GM19372 (cell line): ENCODE measurements around the gene DSTYK.
A peak's percentile ranks its signal among the peaks of the same experiment; 100 is the strongest.
"Not testable (repeated sequence)": the region's sequence is repeated elsewhere in the genome, so short reads cannot be mapped to it uniquely, and the experiment has no call there.

ENCODE experiments used
- ATAC-seq: cut with Tn5 transposase; IDR thresholded peaks from one replicate; pipeline ENCODE4 v1.9.1; 2021; ENCODE audit warnings: mild to moderate bottlenecking, low read depth, moderate library complexity; ENCODE audit not compliant: unreplicated experiment

Gene DSTYK

DNA sequence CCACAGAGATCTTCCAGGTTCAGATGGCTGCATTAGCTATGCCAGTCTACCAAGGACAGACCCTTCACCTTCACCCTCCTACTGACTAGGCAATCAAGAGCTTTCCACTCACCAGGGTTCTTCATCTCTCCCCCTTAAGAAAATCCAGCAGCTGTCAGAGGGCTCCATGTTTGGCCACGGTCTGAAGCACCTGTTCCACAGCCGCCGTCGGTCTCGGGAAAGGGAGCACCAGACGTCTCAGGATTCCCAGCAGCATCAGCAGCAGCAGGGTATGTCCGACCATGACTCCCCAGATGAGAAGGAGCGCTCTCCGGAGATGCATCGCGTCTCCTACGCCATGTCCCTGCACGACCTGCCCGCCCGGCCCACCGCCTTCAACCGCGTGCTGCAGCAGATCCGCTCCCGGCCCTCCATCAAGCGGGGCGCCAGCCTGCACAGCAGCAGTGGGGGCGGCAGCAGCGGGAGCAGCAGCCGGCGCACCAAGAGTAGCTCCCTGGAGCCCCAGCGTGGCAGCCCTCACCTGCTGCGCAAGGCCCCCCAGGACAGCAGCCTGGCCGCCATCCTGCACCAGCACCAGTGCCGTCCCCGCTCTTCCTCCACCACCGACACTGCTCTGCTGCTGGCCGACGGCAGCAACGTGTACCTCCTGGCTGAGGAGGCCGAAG is 30.0 kb upstream of the DSTYK start:
- no peak for ATAC-seq

DNA sequence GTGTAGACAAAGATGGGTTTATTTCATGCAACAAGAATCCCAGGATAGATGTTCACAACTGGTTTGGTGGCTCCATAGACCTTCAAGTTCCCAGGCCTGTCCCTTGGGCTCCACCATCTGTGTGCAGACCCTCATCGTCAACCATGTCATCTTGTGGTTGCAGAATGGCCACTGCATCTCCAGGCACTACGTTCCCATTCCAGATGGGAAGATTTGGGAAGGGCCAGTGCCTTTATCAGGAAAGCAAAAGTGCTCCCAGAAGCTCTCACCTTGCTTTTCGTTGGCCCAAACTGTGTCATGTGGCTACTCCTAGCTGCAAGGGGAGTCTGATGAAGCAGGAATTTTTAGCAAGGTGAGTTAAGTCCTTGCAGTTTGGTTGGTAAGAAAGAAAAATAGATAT is 29.1 kb upstream of the DSTYK start:
- ATAC-seq: no peak

DNA sequence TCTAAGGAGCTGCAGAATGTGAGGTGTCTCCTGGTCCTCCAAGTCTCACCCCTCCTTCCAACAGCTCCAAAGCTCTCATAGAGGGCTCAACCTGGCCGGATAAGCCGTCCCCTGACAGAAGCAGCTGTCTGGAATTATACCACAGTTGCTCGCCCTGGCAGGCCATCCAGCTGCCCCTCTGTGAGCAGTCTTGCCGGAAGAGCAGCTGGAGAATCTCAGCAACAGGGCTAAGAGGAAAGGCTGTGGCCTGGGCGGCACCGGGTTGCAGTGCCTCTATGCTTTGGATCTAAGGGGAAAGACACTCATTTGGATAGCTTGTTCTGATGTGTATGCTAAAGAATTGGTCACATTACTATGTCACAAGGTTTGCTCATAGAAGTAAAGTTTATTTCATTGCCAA is 28.6 kb upstream of the DSTYK start:
- ATAC-seq: no peak

DNA sequence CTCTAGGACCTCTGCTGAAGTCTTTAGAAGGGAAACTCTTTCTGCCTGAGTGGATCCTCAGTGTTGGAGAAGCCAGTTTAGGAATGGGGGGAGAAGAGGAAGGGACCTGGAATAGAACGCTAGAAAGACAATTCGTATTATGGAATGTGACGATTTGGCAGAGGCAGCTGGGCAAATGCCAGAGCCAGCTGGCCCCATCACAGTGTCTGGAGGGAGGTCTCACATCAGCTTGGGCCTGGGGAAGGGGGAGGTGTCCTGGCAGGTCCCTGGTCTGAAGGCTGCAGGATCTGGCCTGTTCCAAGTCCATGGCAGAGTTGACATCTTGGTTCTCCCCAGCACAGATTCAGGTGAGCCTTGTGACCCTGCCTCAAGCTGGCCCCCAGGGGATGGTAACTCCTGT is 27.6 kb upstream of the DSTYK start:
- no peak for ATAC-seq

DNA sequence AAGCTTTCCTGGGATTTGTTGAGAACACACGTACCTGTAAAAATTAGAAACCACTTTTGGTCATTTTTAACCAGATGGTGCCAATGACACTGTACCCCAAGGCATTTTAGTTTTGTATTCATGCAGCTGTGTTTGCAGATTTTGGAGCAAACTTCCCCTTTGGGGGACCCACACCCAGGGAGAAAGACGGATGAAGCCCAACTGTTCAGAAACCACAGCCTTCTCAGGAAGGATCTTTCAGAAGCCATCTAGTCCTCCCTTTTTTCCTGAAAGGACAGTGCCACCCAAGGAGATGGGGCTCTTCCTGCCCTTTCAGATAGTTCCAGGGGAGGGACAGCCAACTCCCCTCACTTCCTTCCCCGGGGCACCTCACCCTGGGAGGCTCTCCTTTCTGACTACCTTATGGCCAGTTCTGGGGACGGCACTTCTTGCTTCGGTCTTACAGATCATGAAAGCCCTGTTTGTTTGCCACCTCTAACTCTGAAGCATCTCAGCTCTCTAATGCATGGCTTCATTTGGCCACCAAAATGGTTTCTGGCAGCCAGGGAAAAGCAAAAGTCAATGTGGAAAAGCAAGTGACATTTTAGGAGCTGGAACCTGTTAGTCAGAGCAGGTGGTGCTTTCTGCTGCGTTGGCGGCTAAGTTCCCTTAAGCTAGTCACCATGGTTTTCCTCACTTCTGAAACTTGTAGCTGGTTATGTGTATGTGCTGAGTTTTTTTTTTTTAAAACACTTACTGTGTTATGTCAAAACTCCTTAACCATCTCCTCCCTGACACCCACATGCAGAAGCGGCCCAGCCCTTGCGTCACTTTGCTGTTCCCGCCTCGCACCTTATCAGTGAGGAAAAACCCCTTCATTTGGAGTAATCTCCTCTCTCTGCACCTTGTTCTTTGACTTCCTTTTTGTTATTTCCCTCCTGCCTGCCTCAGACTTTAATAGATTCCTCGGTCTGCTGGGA is 26.3 kb upstream of the DSTYK start:
- no peak for ATAC-seq

DNA sequence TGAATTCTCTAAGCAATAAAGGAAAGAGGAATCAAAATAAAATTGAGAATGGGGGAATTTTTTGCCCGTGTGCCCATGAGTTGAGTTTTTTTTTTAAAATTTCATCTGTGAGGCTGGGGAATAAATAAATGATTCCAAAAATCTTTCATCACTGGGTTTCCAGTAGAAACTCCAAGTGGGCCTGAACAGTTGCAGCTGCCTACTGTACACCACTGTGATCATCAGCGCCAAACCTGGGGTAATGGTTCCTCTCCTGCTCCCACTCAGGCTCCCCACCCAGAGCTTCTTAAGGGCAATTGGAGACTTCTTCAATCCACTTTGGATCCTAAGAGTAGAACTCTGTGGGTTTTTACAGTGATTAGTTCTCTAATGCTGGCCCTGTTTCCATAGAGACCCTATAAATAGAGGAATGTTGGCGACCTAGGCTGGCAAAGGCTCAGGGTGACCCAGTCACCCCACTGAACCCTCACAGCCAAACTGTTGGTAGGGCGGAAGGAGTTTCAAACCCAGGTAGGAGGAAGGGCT is 25.5 kb upstream of the DSTYK start:
- no peak for ATAC-seq

DNA sequence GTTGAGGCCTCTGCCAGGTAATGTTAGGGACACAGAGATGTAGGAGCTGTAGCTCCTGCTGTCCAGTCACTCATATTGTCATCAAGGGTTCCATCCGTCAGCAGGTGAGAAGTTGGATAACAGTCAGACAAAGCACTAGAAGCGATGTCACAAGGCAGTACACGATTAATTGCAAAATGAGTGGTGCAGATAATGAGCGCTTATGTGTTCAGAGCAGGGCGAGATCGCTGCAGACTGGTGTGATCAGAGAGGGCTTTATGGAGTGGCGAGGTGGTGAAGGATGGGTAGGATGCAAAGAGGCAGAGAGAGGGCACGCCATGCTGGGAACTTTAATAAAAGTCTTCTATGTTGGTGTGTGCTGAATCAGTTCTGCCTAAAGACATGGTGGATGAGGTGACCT is 25.0 kb upstream of the DSTYK start:
- no peak for ATAC-seq

DNA sequence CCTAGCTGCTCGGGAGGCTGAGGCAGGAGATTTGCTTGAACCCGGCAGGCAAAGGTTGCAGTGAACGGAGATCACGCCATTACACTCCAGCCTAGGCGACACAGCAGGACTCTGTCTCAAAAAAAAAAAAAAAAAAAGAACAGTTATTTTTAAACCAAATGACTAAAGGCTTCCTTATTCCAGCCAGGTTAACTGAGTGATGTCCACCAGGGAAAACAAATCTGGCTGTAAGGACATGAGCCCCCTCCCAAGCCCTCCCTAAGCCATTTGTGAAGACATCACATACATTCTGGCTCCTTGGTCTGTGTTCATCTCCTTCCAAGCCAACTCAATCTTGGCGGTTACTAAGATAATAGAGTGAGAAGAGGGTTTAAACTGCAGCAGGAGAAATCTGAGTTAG is 24.4 kb upstream of the DSTYK start:
- no peak for ATAC-seq

DNA sequence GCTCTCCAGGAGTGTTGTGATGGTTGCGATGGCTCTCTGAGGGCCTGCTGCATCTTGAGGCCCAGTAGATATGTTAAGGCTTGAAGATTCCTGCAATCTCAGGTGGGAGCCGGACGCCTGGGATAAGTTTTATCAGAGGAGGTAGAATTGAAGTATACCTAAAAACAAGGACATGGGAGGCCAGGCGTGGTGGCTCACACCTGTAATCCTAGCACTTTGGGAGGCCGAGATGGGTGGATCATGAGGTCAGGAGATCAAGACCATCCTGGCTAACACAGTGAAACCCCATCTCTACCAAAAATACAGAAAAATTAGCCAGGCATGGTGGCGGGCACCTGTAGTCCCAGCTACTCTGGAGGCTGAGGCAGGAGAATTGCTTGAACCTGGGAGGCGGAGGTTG is 22.5 kb upstream of the DSTYK start:
- ATAC-seq: not testable (repeated sequence)

DNA sequence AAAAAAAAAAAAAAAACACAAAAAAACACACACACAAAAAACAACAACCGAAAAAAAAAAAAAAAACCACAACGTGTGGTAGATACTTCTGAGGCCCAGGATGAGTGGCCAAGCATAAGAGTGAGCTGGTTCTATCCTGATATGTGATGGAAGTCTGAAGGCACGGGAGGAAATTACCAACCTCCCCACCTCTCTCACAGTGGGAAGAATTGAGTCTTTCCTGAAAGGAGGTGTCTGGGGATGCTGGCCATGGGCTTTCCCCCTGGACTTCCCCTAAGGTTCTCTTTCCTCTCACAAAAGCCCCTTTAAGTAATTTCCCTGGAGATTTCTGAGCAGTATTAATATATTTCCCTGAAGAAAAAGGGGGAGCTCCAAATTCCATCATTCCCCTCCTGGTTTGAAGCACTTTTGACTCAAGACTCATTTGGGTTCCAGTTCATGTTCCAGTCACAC is 21.5 kb upstream of the DSTYK start:
- ATAC-seq: no peak

DNA sequence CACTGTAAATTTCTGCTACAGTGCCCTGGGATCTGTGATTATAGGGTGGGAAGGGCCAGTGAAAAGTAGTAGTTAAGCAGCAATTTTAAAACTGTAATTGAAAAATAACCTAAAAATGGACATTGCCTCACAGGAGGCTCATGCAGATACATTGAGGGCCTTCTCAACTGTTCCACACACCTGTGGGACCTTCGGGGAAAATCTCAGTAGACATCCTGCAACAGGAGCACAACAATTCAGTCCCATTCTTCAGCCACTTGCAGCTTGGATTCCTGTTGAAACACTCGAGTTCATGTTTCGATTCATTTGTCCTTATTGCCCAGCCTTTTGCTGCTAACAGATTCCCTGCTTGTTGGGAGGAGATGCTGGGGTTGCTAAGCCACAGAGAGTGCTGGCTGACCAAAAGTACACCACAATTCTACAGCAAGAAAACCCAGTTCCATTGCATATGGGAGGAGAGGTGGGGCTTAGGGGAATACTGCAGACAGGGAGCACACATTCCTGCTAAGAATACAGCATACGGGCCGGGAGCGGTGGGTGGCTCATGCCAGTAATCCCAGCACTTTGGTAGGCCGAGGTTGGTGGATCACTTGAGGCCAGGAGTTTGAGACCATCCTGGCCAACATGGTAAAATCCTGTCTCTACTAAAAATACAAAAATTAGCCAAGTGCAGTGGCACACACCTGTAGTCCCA is 20.8 kb upstream of the DSTYK start:
- no peak for ATAC-seq

DNA sequence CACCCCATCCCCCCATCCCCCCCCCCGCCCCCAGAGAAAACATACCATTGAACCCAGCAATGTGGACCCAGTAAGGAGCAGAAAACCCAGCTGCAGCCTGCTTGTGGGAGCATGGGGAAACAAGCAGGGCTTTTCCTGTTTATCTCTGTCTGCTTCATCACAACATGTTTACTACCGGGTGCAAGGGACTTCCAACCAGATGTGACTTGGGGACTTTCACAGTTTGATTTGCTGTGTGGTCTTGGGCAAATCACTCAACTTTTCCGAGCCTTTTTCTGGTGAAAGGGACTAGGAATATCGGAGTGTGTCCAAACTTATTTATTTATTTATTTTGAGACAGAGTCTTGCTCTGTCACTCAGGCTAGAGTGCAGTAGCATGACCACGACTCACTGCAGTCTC is 19.5 kb upstream of the DSTYK start:
- ATAC-seq: no peak

DNA sequence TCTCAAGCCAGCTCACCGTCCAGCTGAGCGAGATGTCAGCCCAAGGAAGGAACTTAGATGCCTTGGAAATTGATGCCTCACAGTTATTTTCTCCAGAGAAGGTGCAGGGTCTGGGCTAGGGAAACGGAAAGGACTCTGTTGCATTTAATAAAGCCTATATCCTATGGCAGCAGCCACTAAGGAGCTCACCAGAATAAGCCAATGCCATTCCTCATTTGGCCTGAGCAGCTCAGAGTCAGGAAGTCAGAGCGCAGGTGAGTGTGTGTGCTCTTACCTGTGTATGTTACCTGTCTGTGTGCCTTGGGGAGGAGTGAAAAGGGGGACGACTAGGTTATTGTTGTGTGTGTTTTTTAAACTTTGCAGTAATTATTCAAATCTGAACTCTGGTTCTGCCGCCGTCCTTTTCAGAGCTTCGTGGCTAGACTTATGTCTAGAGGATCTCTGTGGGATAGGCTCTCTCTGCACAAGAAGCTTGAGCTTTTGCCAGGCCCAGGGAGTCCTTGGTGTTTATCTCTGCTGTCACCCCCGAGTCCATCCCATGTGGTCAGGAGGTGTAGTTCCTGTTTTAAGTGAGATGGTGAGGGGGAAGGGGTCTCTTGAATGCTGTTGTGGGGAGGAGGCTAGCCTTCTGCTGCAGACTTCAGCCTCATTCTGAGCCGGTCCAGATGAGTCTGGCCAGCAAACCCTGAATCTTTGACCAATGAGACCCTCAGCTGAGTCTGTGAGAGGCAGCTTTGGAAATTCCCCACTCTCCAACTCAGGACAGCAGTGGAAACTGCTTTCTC is 18.6 kb upstream of the DSTYK start:
- ATAC-seq: no peak

DNA sequence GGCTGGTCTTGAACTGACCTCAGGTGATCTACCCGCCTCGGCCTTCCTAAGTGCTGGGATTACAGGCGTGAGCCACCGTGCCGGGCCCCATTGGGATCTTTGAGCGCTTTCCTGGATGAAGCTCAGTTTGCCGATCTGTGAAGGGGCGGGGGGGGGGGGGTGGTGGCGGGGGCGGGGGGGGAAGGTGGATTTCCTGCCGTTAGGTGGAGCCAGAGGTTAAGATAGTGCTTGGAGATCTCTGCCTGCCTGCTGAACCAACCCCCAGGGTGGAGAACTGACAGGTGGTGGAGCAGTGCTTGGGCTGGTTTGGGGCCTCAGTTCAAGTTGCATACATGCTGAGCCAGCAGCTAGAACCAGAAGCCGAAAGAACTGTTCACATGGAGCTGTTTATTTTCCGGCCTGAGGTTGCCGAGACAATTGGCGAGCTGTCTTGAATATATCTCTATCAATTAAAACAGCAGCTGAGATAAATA is 17.9 kb upstream of the DSTYK start:
- no peak for ATAC-seq

DNA sequence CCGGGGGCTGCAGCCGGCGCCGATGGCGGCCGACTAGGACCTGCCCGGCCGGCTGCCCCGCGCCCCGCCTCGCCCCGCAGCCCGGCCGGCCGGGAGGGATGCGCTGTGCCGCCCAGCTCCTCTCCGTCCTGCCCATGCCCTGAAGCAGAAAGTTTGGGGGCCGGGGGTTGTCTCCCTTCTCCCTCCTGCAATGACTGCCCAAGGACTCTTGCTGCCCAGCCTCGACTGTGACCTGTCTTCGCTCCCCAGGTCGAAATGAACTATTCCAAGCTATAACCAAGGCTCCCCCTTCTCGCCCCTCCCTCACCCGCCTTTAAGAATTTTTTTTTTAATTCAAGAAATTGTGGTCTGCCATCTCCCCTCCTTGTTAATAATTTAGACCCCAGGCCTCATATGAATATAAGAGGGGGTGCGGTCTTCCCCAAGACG is 16.6 kb upstream of the DSTYK start:
- no peak for ATAC-seq

DNA sequence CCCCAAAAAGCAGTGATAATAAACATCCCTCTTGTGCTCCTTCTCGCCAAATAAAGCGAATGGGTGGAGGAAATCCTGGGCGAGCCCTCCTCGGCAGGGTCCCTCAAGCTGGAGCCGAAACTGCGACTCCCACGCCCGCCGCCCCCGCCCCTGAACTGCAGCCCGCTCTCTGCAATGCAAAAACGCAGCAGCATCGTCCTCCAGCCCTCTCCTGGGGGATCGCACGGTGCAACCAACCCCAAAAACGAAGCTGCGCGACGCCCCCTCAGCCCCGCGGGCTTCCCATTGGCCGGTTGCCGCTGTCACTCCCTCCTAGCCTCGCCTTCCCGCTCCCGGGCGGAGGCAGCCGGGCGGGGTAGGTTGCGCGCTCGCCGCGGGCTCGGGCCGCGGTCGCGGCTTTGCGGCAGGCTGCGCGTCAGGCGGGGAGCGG is 16.1 kb upstream of the DSTYK start, which contains the start of gene TMCC2:
TSS of gene TMCC2 (plus strand) at position 363 of the 430 bp plus-strand sequence. CDS start 619 bp downstream, outside the sequence.
- ATAC-seq: peak; percentile 91

DNA sequence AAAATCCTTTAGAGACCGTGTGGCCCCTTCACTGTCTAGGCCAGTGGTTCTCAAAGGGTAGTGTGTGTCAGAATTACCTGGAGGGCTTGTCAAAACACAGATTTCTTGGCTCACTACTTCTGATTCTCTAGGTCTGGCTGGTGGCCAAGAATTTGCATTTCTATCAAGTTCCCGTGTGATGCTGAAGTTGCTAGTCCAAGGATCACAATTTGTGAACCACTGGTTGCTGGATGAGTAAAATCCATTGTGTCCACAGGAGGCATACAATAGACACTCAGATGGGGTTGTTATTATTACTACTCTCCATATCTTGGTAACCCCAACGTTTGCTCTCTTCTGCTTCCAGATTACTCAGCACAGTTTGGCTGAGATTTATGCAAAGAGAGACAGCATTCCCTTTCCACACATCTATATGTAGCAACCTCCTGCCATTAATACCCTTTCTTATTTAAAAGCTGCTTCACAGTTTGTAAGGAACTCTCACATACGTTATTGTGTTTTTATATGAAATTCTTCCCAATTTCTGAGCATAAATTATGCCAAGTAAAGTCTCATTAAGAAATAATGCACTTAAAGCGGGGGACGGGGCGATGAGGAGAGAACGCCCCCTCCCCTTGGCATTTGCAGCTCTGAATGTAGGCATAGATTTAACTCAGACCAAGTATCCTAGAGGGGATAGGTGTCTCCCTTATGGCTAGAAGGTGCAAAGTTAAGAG is 15.5 kb upstream of the DSTYK start:
- no peak for ATAC-seq

DNA sequence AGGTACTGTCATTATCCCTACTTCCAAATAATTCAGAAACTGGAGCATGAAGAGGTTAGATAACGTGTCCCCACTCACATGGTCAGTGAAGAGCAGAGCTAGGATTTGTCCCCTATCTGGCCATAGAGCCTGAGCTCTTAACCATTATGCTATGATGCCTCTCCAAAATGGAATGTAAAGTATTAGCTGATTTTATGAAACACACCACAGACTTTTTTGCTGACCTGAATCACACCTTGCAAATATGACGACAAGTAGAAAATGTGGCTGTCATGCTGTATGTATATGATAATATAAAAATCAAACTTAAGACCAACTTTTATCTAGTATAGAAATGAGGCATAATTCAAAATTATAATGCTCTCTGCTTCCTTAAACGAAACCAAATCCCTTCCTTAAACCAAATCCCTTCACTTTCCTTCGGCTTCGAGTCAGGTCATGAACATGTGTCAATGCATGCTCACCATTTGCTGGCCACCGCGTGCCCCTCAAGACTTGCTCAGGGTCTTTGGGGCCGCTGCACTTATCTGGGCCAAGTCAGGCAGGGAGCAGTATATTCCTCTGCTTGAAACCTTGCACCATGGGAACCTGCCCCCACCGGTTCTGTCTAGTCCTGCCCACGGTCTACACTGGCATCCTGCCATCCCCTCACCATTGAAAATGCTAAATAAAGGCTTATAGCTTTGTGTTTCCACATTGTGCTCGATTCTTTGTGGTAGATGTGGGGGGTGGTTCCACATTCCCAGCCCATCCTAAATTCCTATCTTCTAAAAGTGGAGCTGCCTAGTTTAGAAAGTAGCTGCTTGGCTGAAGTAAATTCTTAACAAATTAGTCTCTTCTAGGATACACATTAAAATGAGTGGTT is 14.6 kb upstream of the DSTYK start:
- no peak for ATAC-seq
